Progenitor cell of endocrine pancreas (in vitro differentiated cells): ENCODE data around the gene SPTLC3. TPM values are rescaled to one million over a fixed set of nuclear protein-coding genes. Genes with fewer than 3 reads are reported as not detected.

Experiments
- DNase-seq: peaks from one replicate; pipeline ENCODE4 v3.0.0; 2021; ENCODE audit warnings: low spot score; ENCODE audit not compliant: unreplicated experiment
- H3K27ac Mint-ChIP-seq: 2 replicates; pipeline ENCODE4 v1.8.0; 2021; ENCODE audit warnings: mild to moderate bottlenecking, moderate library complexity, mixed read lengths
- H3K27me3 Mint-ChIP-seq: 2 replicates; pipeline ENCODE4 v1.8.0; 2021; ENCODE audit warnings: mixed read lengths
- H3K36me3 Mint-ChIP-seq: 2 replicates; pipeline ENCODE4 v1.8.0; 2022; ENCODE audit warnings: mixed read lengths; ENCODE audit not compliant: insufficient read depth
- H3K4me1 Mint-ChIP-seq: 2 replicates; pipeline ENCODE4 v1.8.0; 2021; ENCODE audit warnings: low read depth, mixed read lengths
- H3K4me3 Mint-ChIP-seq: 2 replicates; pipeline ENCODE4 v1.8.0; 2021; ENCODE audit warnings: low read depth, mild to moderate bottlenecking, moderate library complexity, mixed read lengths
- H3K9me3 Mint-ChIP-seq: 2 replicates; pipeline ENCODE4 v1.8.0; 2021; ENCODE audit warnings: low read depth, mixed read lengths
- CTCF ChIP-seq: fragments of 200-600 bp; sonication (generic); IDR thresholded peaks from one replicate; pipeline ENCODE4 v1.5.0; 2021; ENCODE audit warnings: antibody characterized with exemption, mild to moderate bottlenecking; ENCODE audit not compliant: unreplicated experiment
- total RNA-seq: library from RNA; stranded (reverse); gene quantifications from 2 replicates; pipeline ENCODE4 v1.2.1, GENCODE V29; 2021

Gene SPTLC3
- total RNA-seq, 1 donor from 2014 or later = 52.2 TPM

DNA sequence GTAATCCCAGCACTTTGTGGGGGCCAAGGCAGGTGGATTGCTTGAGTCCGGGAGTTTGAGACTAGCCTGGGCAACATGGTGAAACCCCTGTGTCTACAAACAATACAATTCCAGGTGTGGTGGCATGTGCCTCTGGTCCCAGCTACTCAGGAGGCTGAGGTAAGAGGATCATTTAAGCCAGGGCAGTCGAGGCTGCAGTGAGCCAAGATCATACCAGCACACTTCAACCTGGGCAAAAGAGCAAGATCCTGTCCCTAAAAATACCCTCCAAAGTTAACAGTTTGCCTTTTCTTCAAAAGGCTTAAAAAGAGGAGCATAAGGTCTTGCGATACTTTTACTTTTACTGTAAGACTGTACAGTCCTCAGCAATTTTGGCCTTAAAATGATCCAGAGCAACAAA lies 10.7 kb upstream of the SPTLC3 start:
- Mint-ChIP-seq H3K9me3 (peaks cover 6% of the 10 kb centered on the region), H3K27me3 (no peaks in the 10 kb centered on the region), H3K36me3 (no peaks in the 10 kb centered on the region), H3K27ac (no peak overlapping the region), H3K4me3 (no peak overlapping the region), H3K4me1 (peaks cover 22% of the 10 kb centered on the region)
- TF ChIP-seq CTCF = no peak
- DNase-seq = no peak

DNA sequence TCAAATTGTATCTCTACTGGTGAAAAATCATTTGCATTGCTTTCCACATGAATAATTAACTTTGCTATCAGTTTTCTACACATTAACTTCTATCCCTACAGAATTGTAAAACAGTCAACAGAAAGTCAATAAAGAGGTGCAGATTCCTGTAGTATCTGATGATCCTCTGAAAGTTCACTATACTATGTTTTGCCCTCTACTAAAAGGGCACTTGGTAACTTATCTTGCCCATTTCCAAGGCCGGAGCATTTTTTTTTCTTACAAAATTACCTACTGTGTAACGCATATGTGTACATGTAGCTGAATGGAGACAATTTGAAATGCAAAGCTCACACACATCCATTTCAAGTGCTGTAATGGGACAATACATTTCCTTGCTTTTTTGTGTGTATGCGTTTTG lies 9.6 kb upstream of the SPTLC3 start:
- Mint-ChIP-seq H3K36me3 (no peaks in the 10 kb centered on the region), H3K27me3 (no peaks in the 10 kb centered on the region), H3K27ac (peak overlapping the region; percentile 27), H3K4me1 (peaks cover 22% of the 10 kb centered on the region), H3K4me3 (no peak overlapping the region), H3K9me3 (peaks cover 6% of the 10 kb centered on the region)
- DNase-seq = no peak
- no peak for TF ChIP-seq CTCF

GRCh38 chr20:13002251-13002650 lies 6.5 kb upstream of the SPTLC3 start:
- Mint-ChIP-seq H3K27me3 (no peaks in the 10 kb centered on the region), H3K9me3 (peaks cover 3% of the 10 kb centered on the region), H3K4me3 (no peak overlapping the region), H3K27ac (no peak overlapping the region), H3K36me3 (no peaks in the 10 kb centered on the region), H3K4me1 (peaks cover 21% of the 10 kb centered on the region)
- TF ChIP-seq CTCF = no peak
- no peak for DNase-seq

- no peak for DNase-seq
- H3K9me3 Mint-ChIP-seq = no peaks in the 10 kb centered on the region
- peaks cover 36% of the 10 kb centered on the region for H3K4me1 Mint-ChIP-seq
- no peaks in the 10 kb centered on the region for H3K27me3 Mint-ChIP-seq
- peaks cover 5% of the 10 kb centered on the region for H3K36me3 Mint-ChIP-seq
- TF ChIP-seq CTCF = no peak
- peak overlapping the region; percentile 18 for H3K27ac Mint-ChIP-seq
- no peak overlapping the region for H3K4me3 Mint-ChIP-seq
Observed at GRCh38 chr20:13006825-13007224, 1.9 kb upstream of the SPTLC3 start.

DNA sequence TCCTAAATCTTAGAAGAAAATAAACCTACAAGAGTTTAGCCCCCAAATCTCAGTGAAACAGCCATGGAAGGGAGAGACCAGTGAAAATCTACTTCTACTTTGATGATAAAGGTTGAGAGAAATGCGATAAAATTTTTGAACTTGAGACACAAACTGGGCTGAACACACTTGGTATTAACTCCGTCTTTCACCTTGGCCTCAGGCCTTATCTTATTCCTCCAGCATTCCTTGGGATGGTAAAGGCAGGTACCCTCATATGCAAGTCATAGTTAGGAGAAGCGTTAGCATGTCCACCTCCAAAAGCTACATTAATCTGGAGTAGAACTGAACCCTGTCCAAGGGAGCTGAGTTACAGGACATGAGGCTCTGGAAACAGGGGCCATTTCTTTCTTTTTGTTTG lies 1.2 kb upstream of the SPTLC3 start:
- Mint-ChIP-seq H3K4me1 (peaks cover 37% of the 10 kb centered on the region), H3K36me3 (peaks cover 5% of the 10 kb centered on the region), H3K4me3 (no peak overlapping the region), H3K27me3 (no peaks in the 10 kb centered on the region), H3K27ac (no peak overlapping the region), H3K9me3 (no peaks in the 10 kb centered on the region)
- no peak for TF ChIP-seq CTCF
- DNase-seq = no peak
